ENCODE data around the gene SEC14L3. TPM values are rescaled to one million over a fixed set of nuclear protein-coding genes. Genes with fewer than 3 reads are reported as not detected.
A peak's percentile ranks its signal among the peaks of the same experiment; 100 is the strongest.

The SEC14L3 gene
- total RNA-seq, 1 experiment from 2014 or later: not detected

- peak overlapping the region; percentile 88 for H3K27ac ChIP-seq (ENCODE audit: low read length)
- H3K4me1 ChIP-seq (ENCODE audit: control insufficient read depth, insufficient read depth, low read length): peaks cover 24% of the 10 kb centered on the region
- in situ Hi-C loops (cut with HindIII; ENCODE audit: low pct_unique_long_range_greater_than_20kb, low sequenced_read_pairs) (no loop called here), intact Hi-C loops (cut with micrococcal nuclease; ENCODE audit: unreplicated experiment) (no loop called here)
- ATAC-seq: no peak
- ChIA-PET POLR2A (no interaction called here), CTCF (no interaction called here)
- H3K4me3 ChIP-seq (ENCODE audit: low read depth in 2 of 2, low read length in 2 of 2): peak overlapping the region; percentile 62 to 82
- no TSS peak for BruUV-seq (replicated peaks)
- H3K9me3 ChIP-seq (ENCODE audit: control insufficient read depth, insufficient read depth, low read depth, low read length): no peaks in the 10 kb centered on the region
- no peaks in the 10 kb centered on the region for H3K27me3 ChIP-seq (ENCODE audit: control insufficient read depth, insufficient read depth, low read length)
- no peaks in the 10 kb centered on the region; the same call in 1 of the 2 replicates for H3K36me3 ChIP-seq (ENCODE audit: control insufficient read depth, insufficient read depth, low read length)
- DNase-seq (ENCODE audit: low read depth, low spot score): no peak
- TF ChIP-seq, protein P1, sequence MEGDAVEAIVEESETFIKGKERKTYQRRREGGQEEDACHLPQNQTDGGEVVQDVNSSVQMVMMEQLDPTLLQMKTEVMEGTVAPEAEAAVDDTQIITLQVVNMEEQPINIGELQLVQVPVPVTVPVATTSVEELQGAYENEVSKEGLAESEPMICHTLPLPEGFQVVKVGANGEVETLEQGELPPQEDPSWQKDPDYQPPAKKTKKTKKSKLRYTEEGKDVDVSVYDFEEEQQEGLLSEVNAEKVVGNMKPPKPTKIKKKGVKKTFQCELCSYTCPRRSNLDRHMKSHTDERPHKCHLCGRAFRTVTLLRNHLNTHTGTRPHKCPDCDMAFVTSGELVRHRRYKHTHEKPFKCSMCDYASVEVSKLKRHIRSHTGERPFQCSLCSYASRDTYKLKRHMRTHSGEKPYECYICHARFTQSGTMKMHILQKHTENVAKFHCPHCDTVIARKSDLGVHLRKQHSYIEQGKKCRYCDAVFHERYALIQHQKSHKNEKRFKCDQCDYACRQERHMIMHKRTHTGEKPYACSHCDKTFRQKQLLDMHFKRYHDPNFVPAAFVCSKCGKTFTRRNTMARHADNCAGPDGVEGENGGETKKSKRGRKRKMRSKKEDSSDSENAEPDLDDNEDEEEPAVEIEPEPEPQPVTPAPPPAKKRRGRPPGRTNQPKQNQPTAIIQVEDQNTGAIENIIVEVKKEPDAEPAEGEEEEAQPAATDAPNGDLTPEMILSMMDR (IDR thresholded peaks at IDR 0.05): no peak
- no peak for TF ChIP-seq POLR2AphosphoS5 (IDR thresholded peaks at IDR 0.05; ENCODE audit: low read depth, low read length)
Observed at GRCh38 chr22:30425327-30425615, 46.5 kb downstream of the SEC14L3 start.

- POLR2A ChIA-PET: no interaction called here
- Histone ChIP-seq H3K4me3 (ENCODE audit: low read depth in 2 of 2, low read length in 2 of 2) (peak overlapping the region; percentile 62 to 82), H3K27ac (ENCODE audit: low read length) (peak overlapping the region; percentile 88), H3K9me3 (ENCODE audit: control insufficient read depth, insufficient read depth, low read depth, low read length) (no peaks in the 10 kb centered on the region), H3K36me3 (ENCODE audit: control insufficient read depth, insufficient read depth, low read length) (no peaks in the 10 kb centered on the region; the same call in 1 of the 2 replicates), H3K4me1 (ENCODE audit: control insufficient read depth, insufficient read depth, low read length) (peaks cover 24% of the 10 kb centered on the region), H3K27me3 (ENCODE audit: control insufficient read depth, insufficient read depth, low read length) (no peaks in the 10 kb centered on the region)
- CTCF ChIA-PET: interaction anchor here (1.2 kb wide), 1 partner anchor 28 kb away, joined by 4 read pairs; the partner anchor contains the start of gene SEC14L2
- ATAC-seq: no peak
- BruUV-seq (replicated peaks): no TSS peak
- no peak for DNase-seq (ENCODE audit: low read depth, low spot score)
- intact Hi-C loops (cut with micrococcal nuclease; ENCODE audit: unreplicated experiment) (no loop called here), in situ Hi-C loops (cut with HindIII; ENCODE audit: low pct_unique_long_range_greater_than_20kb, low sequenced_read_pairs) (no loop called here)
- TF ChIP-seq REST (IDR thresholded peaks at IDR 0.05; ENCODE audit: insufficient read depth in 1 of 2, low read depth in 2 of 2, low read length in 1 of 2) (no peak), TCF7L2 (IDR thresholded peaks at IDR 0.05; ENCODE audit: low read depth, low read length) (no peak), SIN3A (IDR thresholded peaks at IDR 0.05; ENCODE audit: borderline replicate concordance, insufficient read depth, low read depth, low read length) (no peak), POLR2AphosphoS5 (IDR thresholded peaks at IDR 0.05; ENCODE audit: low read depth, low read length) (no peak)
- TF ChIP-seq, protein P1 (IDR thresholded peaks at IDR 0.05): no peak
Observed at GRCh38 chr22:30424534-30425326, 47.1 kb downstream of the SEC14L3 start.
